Duodenal mucosa (tissue), 2 donors: Measurements from ENCODE around the gene ZC3HAV1.

Experiments used
- H3K27ac ChIP-seq: one replicate; pipeline ENCODE4 v1.7.0; 2013; ENCODE audit warnings: low read depth, low read length
- H3K27me3 ChIP-seq, 2 donors: one replicate each; pipeline ENCODE4 v1.7.0; 2013; ENCODE audit warnings: low read length in 2 of 2, control low read depth in 1 of 2; ENCODE audit not compliant: insufficient read depth in 2 of 2, control insufficient read depth in 1 of 2
- H3K36me3 ChIP-seq, 2 donors: one replicate each; pipeline ENCODE4 v1.7.0; 2013; ENCODE audit warnings: low read length in 2 of 2, control low read depth in 1 of 2; ENCODE audit not compliant: insufficient read depth in 2 of 2, control insufficient read depth in 1 of 2
- H3K4me1 ChIP-seq, 2 donors: one replicate each; pipeline ENCODE4 v1.7.0; 2013; ENCODE audit warnings: low read length in 2 of 2, control low read depth in 1 of 2; ENCODE audit not compliant: insufficient read depth in 2 of 2, control insufficient read depth in 1 of 2
- H3K4me3 ChIP-seq, 2 donors: one replicate each; pipeline ENCODE4 v1.7.0; 2013; ENCODE audit warnings: low read length in 2 of 2, low read depth in 1 of 2
- H3K9ac ChIP-seq, 2 donors: one replicate each; pipeline ENCODE4 v1.7.0; 2013; ENCODE audit warnings: low read length in 2 of 2, low read depth in 1 of 2
- H3K9me3 ChIP-seq, 2 donors: one replicate each; pipeline ENCODE4 v1.7.0; 2013; ENCODE audit warnings: low read length in 2 of 2, control low read depth in 1 of 2; ENCODE audit not compliant: control insufficient read depth in 1 of 2

Gene ZC3HAV1

DNA sequence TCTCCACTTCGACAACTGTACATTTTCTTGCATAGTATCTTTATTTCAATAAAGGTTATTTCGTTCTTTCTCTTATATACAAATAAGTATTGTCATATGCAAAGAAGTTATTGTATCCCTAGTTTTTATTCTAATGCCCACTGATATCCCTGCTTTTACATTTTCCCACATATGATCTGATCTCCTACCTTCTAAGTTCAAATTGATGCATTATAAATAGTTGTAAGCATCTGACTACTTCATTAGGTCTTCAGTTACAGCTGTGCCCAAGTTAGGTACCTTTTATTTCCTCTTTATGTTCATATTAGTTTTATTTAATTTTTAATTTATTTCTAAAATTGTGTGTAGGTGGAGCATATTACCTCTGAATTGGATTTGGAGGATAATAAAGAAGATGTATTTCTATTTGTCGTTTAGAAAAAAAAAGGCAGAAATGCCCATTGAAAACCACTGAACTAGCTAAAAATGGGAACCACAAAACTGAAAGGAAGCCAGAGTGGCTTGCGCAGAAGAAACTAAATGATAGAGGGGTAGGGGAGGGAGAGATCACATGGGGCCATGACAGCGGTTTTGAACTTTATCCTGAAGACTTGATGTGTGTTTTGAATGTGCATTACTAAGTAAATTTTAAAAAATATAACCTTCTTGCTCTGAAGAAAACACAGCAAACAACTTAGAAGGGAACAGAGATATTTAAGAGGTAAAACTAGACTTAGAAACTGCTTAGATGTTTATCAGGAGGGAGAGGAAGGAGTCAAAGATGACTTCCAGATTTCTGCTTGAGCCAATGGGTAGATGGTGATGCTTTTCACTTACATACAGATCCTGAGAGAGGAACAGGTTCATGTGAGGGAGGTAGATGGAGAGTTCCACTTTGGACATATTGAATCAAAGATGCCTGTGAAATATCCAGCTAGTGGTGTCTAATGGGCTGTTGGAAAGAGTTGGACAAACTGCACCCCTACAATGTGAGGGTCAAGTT lies 64.4 kb downstream of the ZC3HAV1 start:
- Histone ChIP-seq H3K4me3 (no peak overlapping the region), H3K9me3 (no peaks in the 10 kb centered on the region), H3K4me1 (peaks cover 7 to 10% of the 10 kb centered on the region in 2 donors), H3K27ac (no peak overlapping the region), H3K27me3 (no peaks in the 10 kb centered on the region), H3K36me3 (peaks cover 5 to 32% of the 10 kb centered on the region in 2 donors), H3K9ac (no peak overlapping the region)

DNA sequence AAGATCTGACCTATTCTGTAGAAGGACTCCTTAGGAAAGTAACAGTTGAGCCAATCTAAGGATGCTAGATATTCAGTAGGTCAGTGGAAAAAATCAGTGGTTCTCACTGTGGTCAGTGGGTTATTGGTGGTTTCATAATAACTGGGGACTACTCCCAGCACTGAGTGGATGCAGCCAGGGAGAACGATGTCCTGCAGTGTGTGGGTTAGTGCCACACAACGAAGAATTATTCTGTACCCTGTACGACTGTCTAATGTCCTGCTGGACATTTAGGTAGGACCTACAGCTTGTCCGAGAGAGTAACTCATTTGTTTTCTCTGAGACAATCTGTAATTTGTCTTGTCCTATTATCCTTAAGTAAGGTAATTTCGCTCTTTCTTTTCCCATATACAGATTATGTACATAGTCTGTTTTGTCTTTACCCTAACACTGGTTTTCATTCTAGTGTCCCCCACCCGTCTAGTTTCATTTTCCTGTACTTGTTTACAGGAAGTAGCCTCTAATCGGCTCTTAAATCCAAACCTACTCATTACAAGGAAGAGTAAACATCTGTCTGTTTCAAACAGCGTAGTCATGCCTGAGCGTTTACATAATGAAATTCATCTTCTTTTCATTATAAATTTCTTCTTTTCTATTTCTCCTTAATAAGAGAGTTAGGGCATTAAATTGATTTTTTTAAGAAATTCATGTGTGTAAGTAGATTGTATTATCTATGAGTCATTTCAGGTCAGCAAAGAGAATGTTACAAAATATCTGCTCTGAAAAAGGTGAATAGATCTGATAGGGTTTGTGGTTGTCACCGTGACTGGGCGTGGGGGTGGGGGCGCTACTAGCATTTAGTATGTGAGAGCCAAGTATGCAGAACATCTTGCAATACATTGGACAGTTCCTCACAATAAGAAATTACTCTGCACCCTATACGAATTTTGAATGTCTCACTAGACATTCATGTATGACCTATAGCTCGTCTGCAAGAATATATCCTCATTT lies 65.4 kb downstream of the ZC3HAV1 start:
- H3K9me3 ChIP-seq, result no peaks in the 10 kb centered on the region
- H3K27me3 ChIP-seq, result no peaks in the 10 kb centered on the region
- no peak overlapping the region for H3K4me3 ChIP-seq
- peaks cover 7 to 10% of the 10 kb centered on the region in 2 donors for H3K4me1 ChIP-seq
- no peak overlapping the region for H3K9ac ChIP-seq
- peaks cover 0 to 24% of the 10 kb centered on the region in 2 donors for H3K36me3 ChIP-seq
- H3K27ac ChIP-seq, result peak overlapping the region; percentile 0

DNA sequence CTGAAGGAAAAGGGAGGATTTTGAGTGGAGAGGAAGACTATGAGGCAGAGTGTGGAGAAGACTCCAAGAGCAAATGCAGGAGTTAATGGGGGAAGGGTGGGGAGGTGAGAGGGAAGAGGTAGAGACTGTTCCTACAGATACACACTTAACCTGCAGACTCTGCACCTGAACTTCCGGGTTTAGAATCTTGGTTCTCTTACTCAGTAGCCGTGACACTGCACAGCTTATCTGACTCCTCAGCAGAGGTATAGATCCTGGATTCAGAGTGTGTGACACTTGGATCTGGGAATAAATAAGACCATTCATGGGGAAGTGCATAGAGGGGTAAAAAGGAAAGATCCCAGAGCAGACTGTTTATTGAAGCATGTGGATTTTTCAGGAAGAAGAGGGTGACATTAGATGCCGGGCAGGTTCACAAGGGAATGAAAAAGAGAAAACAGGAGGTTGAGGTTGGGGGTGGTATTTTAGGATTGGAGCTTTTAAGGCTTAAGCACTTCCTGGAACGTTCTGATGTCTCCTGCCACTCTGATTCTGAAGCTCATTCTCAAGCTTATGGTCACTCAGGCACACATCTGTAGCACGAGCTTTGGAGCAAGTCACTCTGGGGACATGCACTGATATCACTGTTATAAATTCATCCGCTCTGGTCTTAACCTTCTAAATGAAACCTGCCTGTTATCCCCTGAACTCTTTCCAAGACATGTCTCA lies 68.0 kb downstream of the ZC3HAV1 start:
- Histone ChIP-seq H3K4me1 (peaks cover 7 to 10% of the 10 kb centered on the region in 2 donors), H3K36me3 (peaks cover 0 to 10% of the 10 kb centered on the region in 2 donors), H3K9ac (no peak overlapping the region), H3K27ac (no peak overlapping the region), H3K9me3 (no peaks in the 10 kb centered on the region), H3K4me3 (no peak overlapping the region), H3K27me3 (no peaks in the 10 kb centered on the region)

DNA sequence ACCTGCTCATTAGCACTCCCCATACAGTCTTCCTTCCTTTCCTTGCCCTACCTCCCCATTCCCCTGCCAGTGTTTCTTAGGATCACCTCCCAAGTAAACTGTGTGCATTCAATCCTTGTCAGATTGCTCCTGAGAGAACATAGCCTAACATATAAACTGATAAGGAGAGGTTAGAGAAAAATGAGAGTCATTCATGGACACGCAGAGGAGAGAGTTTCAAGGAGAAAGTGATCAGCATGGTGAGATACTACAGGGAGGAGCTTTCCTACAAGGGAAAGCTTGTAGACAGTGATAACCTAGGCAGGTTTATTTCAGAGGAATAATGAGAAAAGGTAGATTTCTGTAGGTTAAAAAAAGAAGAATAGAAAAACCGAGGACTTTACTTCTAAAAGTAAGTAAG lies 70.8 kb downstream of the ZC3HAV1 start:
- no peak overlapping the region for H3K4me3 ChIP-seq
- H3K27ac ChIP-seq, result no peak overlapping the region
- peaks cover 15 to 16% of the 10 kb centered on the region in 2 donors for H3K4me1 ChIP-seq
- H3K36me3 ChIP-seq, result no peaks in the 10 kb centered on the region
- no peaks in the 10 kb centered on the region for H3K27me3 ChIP-seq
- H3K9me3 ChIP-seq, result no peaks in the 10 kb centered on the region
- no peak overlapping the region for H3K9ac ChIP-seq

DNA sequence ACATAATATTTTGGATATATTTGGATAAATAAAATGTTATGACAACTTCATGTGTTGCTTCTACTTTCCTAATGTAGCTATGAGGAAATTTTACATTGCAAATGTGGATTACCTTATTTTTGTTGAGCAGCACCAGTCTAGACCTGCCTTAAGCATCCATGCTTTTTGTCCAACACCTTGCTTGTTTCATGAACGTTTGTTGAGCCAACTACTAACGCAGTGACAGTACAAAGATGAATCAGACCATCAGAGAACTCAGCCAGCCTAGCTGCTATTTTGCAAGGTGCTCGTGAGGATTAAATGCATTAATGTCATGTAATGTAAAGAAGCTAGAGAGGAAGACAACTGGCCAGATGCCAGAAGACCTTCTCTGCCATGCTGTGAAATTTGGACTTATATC lies 72.6 kb downstream of the ZC3HAV1 start:
- no peaks in the 10 kb centered on the region for H3K36me3 ChIP-seq

DNA sequence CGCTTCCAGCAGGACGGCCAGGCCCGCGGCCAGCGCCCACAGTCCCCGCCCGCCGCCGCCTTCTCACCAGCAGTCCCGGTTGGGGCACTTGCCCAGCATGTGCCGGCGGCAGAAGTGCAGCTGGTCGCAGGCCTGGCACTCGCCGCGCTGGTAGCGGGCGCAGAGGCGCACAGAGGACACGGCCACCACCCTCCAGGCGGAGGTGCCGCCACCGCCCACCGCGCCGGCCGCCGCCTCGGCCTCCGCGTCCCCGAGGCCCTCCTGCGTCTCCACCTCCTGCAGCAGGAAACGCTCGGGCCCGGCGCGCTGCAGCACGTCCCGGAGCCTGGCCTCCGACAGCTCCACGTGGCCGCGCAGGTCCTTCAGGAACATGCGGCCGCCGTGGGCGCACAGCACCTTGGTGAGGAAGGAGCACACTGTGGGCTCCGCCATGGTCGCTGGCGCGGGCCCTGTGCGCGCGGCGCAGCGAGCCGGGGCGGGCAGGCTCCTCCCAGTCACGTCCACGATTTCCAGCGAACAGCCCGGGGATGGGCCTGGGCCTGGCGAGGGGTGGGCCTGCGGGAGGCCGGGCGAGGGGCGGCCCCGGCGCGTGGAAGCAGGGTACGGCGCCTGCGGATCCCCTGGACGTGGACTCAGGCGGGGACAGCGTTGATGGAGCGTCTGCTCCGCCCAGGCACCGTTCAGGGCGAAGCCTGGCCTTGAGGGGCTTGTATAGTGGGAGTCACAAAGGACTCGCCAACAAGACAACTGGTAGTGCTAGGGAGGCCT lies 73.8 kb downstream of the ZC3HAV1 start, which contains the start of gene ZC3HAV1L:
ZC3HAV1L (minus strand) TSS at position 457 of the 768 bp plus-strand sequence; CDS start at position 432, 25 bp downstream.
- Histone ChIP-seq H3K4me1 (peaks cover 8 to 12% of the 10 kb centered on the region in 2 donors), H3K36me3 (no peaks in the 10 kb centered on the region), H3K9ac (peak within 1 kb of the TSS; percentile 45 to 77), H3K27ac (peak within 1 kb of the TSS; percentile 54), H3K9me3 (no peaks in the 10 kb centered on the region), H3K27me3 (no peaks in the 10 kb centered on the region), H3K4me3 (peak within 1 kb of the TSS; percentile 69 to 82)

More for the DNA sequence above, 72.6 kb downstream of the ZC3HAV1 start:
- Histone ChIP-seq H3K4me3 (no peak overlapping the region), H3K9me3 (no peaks in the 10 kb centered on the region), H3K27ac (no peak overlapping the region), H3K4me1 (peaks cover 13 to 15% of the 10 kb centered on the region in 2 donors), H3K27me3 (no peaks in the 10 kb centered on the region), H3K9ac (no peak overlapping the region)

DNA sequence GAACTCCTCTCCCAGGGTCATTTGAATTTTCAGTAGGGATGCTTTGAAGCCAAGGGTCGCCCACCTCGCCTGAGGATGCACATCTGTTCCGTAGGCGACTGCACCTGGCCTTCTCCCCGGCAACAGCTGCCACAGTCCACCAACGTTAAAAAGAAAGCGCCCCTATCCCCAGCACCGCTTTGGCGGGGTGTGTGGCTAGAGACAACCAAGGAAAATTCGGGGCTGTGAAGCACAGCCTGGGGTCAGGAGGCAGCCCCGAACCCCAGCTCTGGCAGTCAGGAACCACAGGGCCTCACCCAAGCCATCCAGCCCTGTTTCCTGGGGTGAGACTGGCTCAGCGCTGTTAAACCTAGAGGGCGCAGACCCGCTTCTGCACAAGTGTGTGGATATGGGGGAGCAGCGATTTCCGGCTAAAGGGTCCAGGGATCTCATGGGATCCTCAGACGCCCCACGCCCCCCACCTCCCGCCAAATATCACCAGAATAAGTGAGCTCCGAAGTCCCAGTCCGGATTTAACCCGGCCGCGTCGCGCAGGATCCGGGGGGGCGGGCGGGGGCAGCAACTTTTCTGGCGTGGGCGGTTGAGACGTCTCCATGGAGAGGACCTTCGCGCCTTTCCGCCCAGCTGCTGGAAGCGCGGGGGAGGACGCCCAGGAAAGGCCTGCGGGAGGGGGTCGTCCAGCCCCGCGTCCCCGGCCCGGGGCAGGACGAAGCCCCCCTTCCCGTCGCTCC lies 74.5 kb downstream of the ZC3HAV1 start:
- H3K4me1 ChIP-seq, result peaks cover 8 to 12% of the 10 kb centered on the region in 2 donors
- H3K9me3 ChIP-seq, result no peaks in the 10 kb centered on the region
- H3K4me3 ChIP-seq, result peak overlapping the region; percentile 69 to 82
- no peaks in the 10 kb centered on the region for H3K27me3 ChIP-seq
- peak overlapping the region; percentile 45 to 77 for H3K9ac ChIP-seq
- H3K27ac ChIP-seq, result peak overlapping the region; percentile 54
- H3K36me3 ChIP-seq, result no peaks in the 10 kb centered on the region

DNA sequence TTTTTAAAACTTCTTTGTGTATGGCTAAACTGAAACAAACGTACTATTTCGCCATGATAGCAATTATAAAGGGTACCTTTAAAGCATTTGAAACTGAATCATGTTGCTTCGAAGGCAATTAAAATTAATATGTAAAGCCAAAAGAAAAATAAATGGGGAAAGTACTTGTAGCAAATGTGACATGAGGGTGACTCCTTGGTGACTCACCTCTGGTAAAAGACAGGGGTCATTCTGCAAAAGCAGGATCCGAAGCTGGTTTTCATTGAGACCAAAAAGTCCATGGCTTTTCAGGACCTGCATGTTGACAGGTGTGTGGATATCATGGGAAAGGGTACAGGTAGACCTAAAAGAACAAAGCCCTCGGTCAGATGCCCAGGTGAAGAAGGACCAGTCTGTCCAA lies 75.2 kb downstream of the ZC3HAV1 start:
- Histone ChIP-seq H3K9me3 (no peaks in the 10 kb centered on the region), H3K27ac (no peak overlapping the region), H3K4me3 (peak overlapping the region; percentile 69 to 82), H3K9ac (peak overlapping the region in 1 of 2 donors; percentile 0), H3K27me3 (no peaks in the 10 kb centered on the region), H3K4me1 (peaks cover 8 to 12% of the 10 kb centered on the region in 2 donors), H3K36me3 (peaks cover 3 to 5% of the 10 kb centered on the region in 2 donors)
